ENCODE measurements around the gene PPM1B.
A peak's percentile ranks its signal among the peaks of the same experiment; 100 is the strongest.
"Not testable (repeated sequence)": the region's sequence is repeated elsewhere in the genome, so short reads cannot be mapped to it uniquely, and the experiment has no call there.

Gene PPM1B

DNA sequence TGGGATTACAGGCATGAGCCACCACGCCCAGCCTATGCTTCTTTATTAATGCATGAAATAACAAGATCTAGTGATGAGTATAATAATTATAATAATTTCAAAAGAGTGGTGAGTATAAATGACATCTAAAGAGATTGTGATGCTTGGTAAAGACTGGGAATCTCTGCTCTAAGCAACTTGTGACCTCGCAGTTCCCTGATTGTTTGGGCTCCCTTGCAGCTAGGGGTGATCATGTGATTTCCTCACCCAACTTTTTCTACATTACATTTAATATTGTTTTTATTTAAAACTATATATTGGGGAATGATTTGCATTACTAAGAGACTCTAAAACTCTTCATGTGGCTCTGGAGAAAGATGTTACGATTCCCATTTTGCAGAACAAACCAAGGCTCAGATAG lies 4.1 kb upstream of the PPM1B start:
- no peak for DNase-seq

DNA sequence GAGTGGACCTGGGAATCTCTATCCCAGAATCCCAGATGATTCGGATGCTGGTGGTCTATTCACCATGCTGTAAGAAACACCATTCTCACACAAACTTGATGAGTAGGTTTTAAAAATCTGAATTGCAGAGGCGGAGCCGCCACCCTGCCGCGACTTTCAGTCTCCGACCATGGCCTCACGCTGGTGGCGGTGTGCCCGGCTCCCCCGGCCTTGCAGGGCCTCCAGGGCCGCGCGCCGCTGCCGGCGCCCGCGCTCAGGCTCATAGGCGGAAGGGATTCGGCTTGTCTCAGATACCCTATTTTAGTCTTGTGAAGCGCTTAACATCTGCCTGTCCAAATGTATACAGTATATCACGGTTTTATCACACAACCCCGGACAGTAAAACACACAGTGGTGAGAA lies 2.6 kb upstream of the PPM1B start:
- no peak for DNase-seq

DNA sequence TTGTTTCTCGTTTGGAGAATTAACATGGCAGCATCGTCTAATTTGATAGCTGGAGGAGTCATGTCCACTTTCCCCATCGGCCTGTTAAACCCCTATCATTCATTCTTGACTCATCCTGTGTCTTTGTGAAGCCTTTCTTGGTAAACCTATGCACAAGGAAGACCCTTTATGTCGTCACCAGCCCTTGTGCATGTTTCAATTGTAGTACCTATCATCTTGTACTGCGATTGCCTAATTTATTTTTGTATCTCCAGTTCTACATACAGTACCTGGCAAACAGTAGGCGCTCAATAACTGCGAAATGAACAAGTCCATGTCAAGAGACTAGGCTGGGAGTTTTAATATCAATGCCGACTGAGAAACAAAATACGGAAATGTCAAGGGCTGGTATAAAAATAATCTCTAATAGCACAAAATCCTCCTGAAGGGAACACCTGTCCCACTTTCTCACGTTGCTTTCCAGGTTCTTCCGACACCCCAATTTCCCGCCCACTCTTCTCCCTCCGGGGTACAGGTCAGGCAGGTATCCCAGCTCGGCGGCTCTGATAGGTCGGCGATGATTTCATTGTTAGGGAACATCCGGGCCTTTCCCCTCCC lies 1.3 kb upstream of the PPM1B start:
- DNase-seq: no peak

DNA sequence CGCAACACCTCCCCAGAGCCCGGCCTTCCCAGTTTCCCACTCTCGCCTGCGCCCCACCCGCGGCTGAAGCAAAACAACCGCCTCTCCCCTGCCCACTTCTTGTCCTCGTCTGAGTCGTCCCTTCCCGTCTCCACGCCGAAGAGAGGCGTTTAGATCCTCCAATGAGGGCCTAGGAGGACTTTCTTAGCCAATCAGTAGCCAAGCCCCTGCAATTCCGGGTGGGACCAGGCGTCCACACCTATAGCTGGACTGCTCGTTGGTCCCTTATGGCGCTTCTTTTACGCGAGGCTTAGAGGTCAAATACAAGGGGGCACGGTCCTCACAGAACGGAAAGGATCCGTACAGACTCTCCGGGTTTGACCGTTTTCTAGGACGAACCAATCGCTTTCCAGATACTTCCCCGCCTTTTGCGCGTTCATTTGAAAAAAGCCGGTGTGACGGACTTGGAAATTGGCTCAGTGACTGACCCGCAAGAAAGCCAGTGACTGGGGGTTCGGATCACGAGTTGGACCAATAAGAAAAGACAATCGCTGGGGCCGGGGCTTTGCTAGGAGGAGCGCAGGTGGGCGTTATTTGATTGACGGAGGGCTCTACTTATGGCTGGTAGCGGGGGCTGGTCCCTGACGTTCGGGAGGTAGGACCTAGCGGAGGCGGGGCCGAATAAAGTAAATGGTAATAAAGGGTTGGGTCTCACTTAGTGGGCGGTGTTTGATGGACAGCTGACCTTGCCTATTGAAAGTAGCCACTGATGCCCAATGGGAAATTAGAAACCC lies 581 bp upstream of the PPM1B start:
- peak; percentile 99 for DNase-seq

DNA sequence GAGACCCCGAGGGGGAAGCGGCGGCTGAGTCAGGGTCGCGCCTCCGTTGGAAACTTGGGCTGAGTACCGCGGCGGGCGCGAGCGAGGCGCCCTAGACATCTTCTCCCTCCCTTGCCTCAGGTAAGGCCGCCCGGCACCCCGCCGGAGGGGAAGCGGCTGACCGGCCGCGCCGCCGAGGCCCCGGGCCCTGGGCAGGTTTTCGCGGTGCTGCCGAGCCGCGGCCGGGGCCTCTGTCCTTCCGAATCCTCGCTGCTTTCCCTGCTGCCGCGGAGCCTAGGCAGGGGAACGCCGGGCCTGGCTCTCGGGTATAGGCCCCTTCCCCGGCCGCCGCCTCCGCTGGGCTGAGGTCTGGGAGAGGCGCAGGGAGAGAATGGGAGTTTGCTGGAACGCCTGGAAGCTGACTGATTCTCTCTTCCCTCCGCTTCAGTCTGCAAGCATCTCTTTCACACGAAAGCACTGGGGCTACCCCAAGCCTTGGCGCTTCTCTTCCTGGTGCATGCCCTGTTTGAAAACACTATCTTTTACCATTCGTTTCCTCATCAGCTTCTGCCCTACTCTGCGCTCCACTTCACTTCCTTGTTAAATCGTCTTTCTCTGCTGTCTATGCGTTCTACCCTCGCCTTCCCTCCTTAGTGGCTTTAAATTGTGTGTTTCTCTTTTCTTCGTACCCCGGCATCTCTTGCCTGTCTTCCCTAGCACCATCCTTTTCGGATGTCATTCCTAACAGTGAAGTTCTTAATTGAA lies 652 bp downstream of the PPM1B start:
- peak; percentile 43 for DNase-seq

DNA sequence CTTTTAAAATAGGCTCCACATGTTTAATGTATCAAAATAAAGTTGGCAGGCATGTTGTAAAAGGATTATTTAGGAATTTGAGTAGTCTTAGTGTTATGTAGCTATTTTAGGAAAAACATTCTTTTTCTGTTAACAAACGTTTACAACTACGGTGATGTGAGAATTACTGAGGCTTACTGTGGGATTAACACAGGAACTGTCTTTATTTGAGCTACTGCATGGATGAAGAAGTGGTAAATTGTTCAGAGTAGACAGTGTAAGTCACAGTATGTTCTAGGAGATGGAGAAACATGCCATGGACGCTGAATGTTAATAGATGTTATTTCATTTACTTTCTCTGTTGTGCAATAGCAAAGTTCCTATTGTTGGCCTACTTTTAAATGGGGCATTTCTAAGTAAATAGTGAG lies 1.6 kb downstream of the PPM1B start:
- DNase-seq: no peak

DNA sequence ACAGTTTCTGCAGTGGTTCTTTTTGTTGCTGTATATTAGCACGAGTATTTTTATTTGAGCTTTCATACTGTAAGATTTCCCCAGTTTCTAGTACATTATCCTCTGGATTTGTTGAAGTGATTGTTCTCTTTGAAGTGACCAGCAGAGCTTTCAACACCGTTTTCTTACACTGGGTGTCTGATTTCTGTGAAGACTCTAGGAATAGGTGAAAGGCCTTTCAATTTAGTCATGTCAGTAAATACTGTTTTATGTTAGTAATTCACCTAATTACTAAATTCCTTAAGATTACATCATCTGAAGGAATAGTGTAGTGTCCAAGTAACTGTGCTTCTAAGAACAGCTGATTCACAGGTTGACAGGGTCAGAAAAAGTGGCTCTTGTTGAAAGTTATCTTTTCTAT lies 2.3 kb downstream of the PPM1B start:
- no peak for DNase-seq

DNA sequence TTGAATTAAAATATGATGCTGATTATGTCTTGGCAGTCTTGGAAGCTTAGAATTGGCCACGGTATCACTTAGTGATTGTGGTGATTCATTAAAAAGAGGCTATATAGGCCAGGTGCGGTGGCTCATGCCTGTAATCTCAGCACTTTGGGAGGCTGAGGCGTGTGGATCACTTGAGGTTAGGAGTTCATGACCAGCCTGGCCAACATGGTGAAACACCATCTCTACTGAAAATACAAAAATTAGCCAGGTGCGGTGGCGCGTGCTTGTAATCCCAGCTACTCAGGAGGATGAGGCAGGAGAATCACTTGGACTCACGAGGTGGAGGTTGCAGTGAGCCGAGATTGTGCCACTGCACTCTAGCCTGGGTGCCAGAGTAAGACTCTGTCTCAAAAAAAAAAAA lies 2.8 kb downstream of the PPM1B start:
- DNase-seq: not testable (repeated sequence)

DNA sequence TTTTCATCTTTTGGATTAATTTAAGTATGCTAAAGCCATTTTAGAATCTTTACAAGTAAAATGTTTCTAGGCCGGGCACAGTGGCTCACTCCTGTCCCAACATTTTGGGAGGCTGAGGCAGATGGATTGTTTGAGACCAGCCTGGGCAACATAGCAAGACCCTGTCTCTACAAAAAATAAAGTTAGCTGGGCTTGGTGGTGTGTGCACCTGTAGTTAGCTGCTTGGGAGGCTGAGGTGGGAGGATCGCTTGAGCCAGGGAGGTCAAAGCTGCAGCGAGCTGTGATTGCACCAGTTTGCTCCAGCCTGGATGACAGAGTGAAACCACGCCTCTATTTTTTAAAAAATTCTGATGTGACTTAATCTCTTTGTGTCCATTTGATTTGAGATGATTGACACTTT lies 3.9 kb downstream of the PPM1B start:
- no peak for DNase-seq

DNA sequence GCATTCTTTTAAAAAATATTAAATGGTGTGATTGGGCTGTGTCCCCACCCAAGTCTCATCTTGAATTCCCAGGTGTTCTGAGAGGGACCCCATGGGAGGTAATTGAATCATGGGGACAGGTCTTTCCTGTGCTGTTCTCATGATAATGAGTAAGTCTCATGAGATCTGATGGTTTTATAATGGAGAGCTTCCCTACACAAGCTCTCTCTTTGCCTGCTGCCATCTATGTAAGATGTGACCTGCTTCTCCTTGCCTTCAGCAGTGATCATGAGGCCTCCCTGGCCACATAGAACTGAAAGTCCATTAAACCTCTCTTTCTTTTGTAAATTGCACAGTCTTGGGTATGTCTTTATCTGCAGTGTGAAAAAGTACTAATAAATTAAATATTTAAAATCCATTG lies 10.3 kb downstream of the PPM1B start:
- no peak for DNase-seq

DNA sequence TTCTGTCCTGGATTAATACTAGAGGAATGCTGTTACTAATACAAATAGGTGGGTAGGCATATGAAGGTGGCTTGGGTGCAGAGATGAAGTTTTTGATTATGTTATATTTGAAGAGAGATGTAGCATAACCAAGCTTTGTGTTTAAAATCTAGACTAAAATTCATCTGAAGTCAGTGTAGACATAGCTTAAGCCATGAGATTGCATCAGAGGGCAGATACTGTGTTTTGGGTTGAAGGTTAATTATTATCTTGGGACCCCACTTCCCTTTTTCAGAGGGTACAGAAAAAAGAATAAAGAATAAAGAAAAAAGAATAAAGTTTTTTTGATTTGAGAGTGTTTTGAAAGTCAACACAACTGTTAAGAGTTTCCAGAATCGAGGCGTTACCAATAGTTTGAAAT lies 13.0 kb downstream of the PPM1B start:
- DNase-seq: no peak

DNA sequence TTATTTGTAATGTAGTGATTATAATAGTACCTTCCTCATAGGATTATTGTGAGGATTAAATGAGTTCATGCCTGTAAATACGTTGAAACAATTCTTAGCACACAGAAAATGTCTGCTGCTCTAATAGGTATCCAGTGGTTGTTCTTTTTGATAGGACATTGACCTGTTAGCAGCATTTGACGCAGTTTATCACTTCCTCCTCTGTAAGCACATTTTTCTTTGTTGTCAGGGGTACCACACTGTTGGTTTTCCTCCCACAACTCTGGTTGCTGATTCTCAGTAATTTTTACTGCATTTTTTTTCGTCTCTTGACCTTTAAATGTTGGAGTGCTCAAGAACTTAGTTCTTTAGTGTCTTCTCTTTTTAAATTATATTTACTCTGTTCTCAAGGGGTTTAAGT lies 15.4 kb downstream of the PPM1B start:
- no peak for DNase-seq

DNA sequence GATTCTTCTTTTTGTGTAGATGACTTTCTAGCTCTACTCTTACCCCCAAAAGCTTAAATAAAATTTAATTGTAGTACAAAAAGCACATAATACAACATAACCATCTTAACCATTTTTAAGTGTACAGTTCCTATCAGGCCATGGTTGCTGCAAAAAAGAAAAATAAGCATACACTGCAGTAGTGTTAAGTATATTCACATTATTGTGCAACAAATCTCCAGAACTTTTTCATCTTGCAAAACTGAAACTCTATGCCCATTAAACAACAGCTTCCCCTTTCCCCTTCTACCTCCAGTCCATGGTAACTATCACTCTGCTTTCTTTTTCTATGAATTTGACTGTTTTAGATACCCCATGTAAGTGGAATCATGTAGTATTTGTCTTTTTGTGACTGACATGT lies 18.1 kb downstream of the PPM1B start:
- DNase-seq: no peak

DNA sequence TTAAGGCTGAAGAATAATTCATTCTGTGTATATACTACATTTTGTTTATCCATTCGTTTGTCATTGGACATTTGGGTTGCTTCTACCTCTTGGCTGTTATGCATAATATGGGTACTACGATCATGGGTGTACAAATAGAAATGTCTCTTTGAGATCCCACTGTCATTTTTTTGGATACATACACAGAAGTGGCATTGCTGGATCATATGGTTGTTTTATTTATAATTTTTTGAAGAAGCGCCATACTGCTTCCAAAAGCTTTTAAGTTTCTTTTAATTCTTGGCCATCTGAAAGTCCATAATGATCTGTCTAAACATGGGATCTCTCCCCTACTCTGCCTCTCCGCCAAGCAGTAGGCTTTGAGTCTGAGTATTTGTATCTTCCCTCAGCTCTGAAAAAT lies 18.6 kb downstream of the PPM1B start:
- no peak for DNase-seq

DNA sequence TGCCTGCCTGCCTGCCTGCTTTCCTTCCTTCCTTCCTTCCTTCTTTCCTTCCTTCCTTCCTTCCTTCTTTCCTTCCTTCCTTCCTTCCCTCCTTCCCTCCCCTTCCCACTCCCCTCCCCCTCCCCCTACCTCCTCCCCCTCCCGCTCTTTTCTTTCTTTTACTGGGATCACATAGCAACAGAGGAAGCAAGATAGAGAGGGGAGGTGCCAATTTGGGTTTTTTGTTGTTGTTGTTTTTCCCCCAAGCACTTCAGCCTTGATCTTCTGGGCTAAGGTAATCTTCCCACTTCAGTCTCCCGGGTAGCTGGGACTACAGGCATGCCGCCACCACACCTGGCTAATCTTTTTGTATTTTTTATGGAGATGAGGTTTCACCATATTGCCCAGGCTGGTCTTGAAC lies 20.0 kb downstream of the PPM1B start:
- DNase-seq: no peak

DNA sequence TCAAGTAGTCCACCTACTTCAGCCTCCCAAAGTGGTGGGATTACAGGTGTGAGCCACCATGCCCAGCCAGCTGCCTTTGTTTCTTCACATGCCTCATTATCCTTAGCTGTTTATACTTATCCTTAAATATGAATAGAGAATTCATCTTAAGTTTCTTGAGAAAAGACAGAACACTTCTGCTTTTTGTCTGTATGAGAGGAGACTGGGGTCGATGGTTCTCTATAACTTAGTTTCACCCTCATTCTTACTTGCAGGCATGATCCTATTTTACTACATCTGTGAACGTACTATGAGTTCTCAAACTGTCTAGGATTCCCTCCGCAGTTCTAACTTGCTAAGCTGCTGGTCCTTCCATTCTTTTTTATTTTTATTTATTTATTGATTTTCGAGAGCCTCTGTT lies 20.4 kb downstream of the PPM1B start:
- DNase-seq: no peak

DNA sequence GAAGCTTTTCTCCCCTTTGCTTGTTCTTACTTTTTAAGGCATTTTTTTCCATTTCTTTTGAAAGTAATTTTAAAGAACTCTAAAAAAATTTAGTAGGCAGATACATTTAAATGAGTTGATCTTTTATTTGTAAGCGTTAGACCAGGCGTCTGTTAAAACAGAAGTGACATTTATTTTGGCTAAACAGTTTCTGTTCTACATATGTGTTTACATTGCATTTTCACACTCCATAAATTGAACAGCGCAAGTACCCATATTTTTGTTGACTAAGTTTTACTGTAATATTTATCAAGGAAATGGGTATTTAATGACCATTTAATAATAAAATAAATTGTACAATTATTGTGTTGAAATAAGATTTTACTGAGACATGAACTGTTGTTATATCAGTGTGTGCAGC lies 21.9 kb downstream of the PPM1B start:
- DNase-seq: no peak

DNA sequence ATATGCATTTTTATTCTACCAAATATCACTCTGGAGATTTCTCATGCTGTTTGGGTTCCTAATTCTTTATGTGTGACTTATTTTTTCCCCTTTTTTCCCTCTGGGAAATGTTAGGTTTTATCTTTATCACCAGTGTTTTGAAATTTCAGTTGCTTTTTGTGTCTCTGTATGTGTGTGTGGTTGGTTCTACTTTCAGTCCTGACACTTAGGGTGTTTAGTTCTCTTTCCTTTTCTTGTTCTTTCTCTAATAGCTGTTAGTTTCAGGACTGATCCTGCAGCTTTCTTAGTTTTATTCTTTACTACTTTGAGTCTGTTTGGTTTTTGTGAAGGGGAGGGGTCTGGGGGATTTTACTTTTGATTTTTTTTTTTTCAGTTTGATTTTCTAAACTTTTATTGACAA lies 23.1 kb downstream of the PPM1B start:
- DNase-seq: no peak

DNA sequence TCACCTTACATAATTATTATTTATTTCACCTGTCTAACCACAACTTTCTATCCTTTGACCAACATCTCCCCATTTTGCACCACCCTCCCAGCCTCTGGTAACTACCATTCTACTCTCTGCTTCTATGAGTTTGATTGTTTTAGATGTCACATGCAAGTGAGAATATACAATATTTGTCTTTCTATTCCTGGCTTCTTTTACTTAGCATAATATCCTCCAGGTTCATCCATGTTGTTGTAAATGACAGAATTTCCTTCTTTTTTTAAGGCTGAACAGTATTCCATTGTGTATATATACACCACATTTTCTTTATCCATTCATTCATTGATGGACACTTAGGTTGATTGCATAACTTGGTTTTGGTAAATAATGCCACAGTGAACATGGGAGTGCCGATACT lies 24.0 kb downstream of the PPM1B start:
- no peak for DNase-seq

DNA sequence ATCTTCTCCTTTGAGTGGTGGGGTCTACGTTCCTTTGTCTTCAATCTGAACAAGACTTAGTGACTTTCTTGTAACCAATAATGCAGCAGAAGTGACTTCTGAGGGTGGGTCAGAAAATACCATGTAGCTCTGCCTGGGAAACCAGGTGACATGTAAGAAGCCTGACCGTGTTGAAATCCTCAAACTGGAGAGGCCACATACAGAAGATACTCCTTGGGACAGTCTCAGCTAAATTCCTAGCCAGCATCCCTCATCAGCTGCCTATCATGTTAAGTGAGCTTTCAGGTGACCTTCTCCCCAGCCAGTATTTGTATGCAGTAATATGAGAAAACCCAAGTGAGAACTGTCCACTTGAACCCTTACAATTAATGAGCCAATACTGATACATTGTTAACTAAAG lies 27.0 kb downstream of the PPM1B start:
- DNase-seq: no peak

DNA sequence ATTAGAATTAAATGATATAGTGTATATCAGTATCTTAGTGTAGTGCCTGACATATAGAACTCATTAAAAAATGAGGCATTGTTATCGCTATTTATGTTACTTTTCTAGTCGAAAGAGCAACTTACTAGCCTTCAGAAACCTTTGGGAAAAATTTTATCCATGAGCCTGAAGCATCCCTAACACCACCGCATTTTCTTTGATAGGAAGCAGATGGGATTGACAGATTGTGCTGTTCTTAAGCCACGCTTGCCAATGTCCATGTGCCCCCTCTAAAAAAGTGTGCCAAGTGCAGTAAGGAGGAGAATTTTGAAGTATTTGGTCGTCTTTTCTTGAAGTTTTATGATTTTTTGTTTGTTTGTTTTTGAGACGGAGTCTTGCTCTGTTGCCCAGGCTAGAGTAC lies 29.1 kb downstream of the PPM1B start:
- DNase-seq: no peak

DNA sequence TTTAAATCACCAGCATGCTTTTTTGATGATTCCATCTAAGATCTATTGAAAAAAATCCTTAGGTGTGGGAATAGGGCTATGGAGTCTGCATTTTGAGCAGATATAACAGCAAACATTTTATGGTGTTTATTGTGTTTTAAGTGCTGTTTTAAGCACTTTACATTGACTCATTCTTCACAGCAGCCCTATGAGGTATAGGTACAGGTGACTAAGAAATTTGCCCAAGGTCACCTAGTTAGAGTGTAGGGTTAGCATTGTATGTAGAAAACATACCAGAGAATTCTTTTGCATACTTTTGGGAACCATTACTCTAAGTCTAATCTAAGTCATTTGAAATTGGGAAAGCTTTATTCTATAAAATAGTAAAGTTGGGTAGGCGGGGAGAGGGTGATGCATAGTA lies 31.3 kb downstream of the PPM1B start:
- DNase-seq: no peak

DNA sequence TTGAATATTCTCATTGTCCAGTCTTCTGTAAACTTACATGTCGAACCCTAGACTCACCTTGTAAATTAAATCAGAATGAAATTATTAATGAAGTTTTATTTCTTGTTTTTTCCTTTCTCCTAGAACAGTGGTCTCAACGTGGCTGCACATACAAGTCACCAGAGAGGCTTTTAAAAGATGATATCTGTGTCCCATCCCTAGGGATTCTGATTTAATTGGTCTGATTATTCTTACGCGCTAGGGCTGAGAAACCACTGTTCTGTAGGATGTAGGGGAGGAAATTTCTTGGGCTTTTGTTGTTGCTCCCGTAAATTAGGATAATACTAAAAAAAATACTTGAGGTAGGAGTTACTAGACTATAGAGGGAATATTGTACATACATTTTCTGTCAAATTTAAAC lies 32.1 kb downstream of the PPM1B start:
- DNase-seq: no peak

DNA sequence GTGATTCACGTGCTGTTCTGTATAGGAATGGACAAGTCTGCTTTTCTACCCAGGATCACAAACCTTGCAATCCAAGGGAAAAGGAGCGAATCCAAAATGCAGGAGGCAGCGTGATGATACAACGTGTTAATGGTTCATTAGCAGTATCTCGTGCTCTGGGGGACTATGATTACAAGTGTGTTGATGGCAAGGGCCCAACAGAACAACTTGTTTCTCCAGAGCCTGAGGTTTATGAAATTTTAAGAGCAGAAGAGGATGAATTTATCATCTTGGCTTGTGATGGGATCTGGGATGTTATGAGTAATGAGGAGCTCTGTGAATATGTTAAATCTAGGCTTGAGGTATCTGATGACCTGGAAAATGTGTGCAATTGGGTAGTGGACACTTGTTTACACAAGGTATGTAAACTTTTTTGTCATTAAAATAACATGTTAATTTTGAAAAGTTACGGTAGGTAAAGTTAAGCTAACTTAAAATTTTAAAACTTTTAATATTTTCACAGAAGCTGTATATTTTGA lies 33.0 kb downstream of the PPM1B start:
- DNase-seq: no peak

Measured in CD4-positive, alpha-beta T cell treated with Interleukin-15 for 1 hour (primary cell).